Thymus (tissue), 11 donors: ENCODE measurements around the gene WNT3. TPM values are rescaled to one million over a fixed set of nuclear protein-coding genes. Genes with fewer than 3 reads are reported as not detected.

Source experiments
- DNase-seq, 9 donors: peaks; one replicate each; pipeline ENCODE4 v3.0.0-alpha.2; 2013; ENCODE audit warnings: low spot score in 9 of 9, low read depth in 6 of 9, missing footprints in 1 of 9
- H3K27ac ChIP-seq, 2 donors: one replicate each; pipeline ENCODE4 v1.5.1; 2013; ENCODE audit warnings: control low read depth in 1 of 2, low read depth in 1 of 2, low read length in 1 of 2, mild to moderate bottlenecking in 1 of 2, moderate library complexity in 1 of 2
- H3K27me3 ChIP-seq, 2 donors: one replicate each; pipeline ENCODE4 v1.5.1; 2013; ENCODE audit warnings: low read length in 1 of 2; ENCODE audit not compliant: control insufficient read depth in 2 of 2, insufficient read depth in 1 of 2
- H3K36me3 ChIP-seq, 2 donors: one replicate each; pipeline ENCODE4 v1.5.1; 2013; ENCODE audit warnings: low read length in 1 of 2, mild to moderate bottlenecking in 1 of 2, moderate library complexity in 1 of 2; ENCODE audit not compliant: control insufficient read depth in 2 of 2, insufficient read depth in 2 of 2
- H3K4me1 ChIP-seq, 2 donors: one replicate each; pipeline ENCODE4 v1.5.1; 2013; ENCODE audit warnings: low read length in 2 of 2; ENCODE audit not compliant: control insufficient read depth in 2 of 2, insufficient read depth in 2 of 2
- H3K4me3 ChIP-seq, 2 donors: one replicate each; pipeline ENCODE4 v1.5.1; 2013; ENCODE audit warnings: low read length in 2 of 2, control low read depth in 1 of 2, mild to moderate bottlenecking in 1 of 2
- H3K9me3 ChIP-seq, 2 donors: one replicate each; pipeline ENCODE4 v1.5.1; 2013; ENCODE audit warnings: low read length in 1 of 2, mild to moderate bottlenecking in 1 of 2; ENCODE audit not compliant: control insufficient read depth in 2 of 2, insufficient read depth in 1 of 2
- WGBS: extraction: QIAGEN DNeasy Blood & Tissue Kit; methylation state at CpG from one replicate; pipeline ENCODE4 v1.1.7; 2013; 5-methylcytosine and 5-hydroxymethylcytosine counted together
- polyA plus RNA-seq: library from polyadenylated mRNA; stranded (reverse); fragments of 200-250 nt; gene quantifications from one replicate; pipeline ENCODE4 v1.2.3, GENCODE V29; 2013
- total RNA-seq: library from RNA; stranded (reverse); fragments of 120-200 nt; gene quantifications from one replicate; pipeline ENCODE4 v1.2.4, GENCODE V29; 2013
- donor health status: healthy.

WNT3 gene
- total and polyA plus RNA-seq, 2 donors: 0.42 to 1.0 TPM

GRCh38 chr17:46854515-46854914 lies 36.0 kb upstream of the WNT3 start:
- no peak for DNase-seq
- WGBS: 100% methylated on average over 3 of the region's 3 CpGs
- peaks cover 43 to 60% of the 10 kb centered on the region in 2 donors for H3K27me3 ChIP-seq
- no peak overlapping the region for H3K4me3 ChIP-seq
- H3K9me3 ChIP-seq: no peaks in the 10 kb centered on the region
- peaks cover 0 to 6% of the 10 kb centered on the region in 2 donors for H3K4me1 ChIP-seq
- H3K36me3 ChIP-seq: no peaks in the 10 kb centered on the region
- H3K27ac ChIP-seq: no peak overlapping the region

- 96% methylated on average over 6 of the region's 6 CpGs for WGBS
- DNase-seq: no peak
- Histone ChIP-seq H3K9me3 (no peaks in the 10 kb centered on the region), H3K27me3 (peaks cover 47 to 65% of the 10 kb centered on the region in 2 donors), H3K4me1 (peaks cover 0 to 6% of the 10 kb centered on the region in 2 donors), H3K4me3 (no peak overlapping the region), H3K36me3 (no peaks in the 10 kb centered on the region), H3K27ac (no peak overlapping the region)
Measured at GRCh38 chr17:46853896-46854444, 35.5 kb upstream of the WNT3 start.

GRCh38 chr17:46851029-46851741 lies 32.7 kb upstream of the WNT3 start, which contains the start of gene WNT9B:
TSS of gene WNT9B (plus strand) at chr17:46851583. CDS start at chr17:46851639, 56 bp downstream.
- H3K9me3 ChIP-seq: no peaks in the 10 kb centered on the region
- H3K4me3 ChIP-seq: peak within 1 kb of the TSS in 1 of 2 donors; percentile 17
- H3K27ac ChIP-seq: peak within 1 kb of the TSS in 1 of 2 donors; percentile 13
- peak in 2 of 9 donors; percentile 22 to 39 for DNase-seq
- peaks cover 53 to 83% of the 10 kb centered on the region in 2 donors for H3K27me3 ChIP-seq
- H3K36me3 ChIP-seq: no peaks in the 10 kb centered on the region
- H3K4me1 ChIP-seq: peaks cover 0 to 6% of the 10 kb centered on the region in 2 donors
- 4% methylated on average over 75 of the region's 75 CpGs for WGBS

GRCh38 chr17:46850688-46851028 lies 32.2 kb upstream of the WNT3 start:
- peaks cover 0 to 6% of the 10 kb centered on the region in 2 donors for H3K4me1 ChIP-seq
- 62% methylated on average over 13 of the region's 13 CpGs for WGBS
- no peak overlapping the region for H3K27ac ChIP-seq
- no peak overlapping the region for H3K4me3 ChIP-seq
- no peaks in the 10 kb centered on the region for H3K36me3 ChIP-seq
- no peak for DNase-seq
- H3K27me3 ChIP-seq: peaks cover 53 to 80% of the 10 kb centered on the region in 2 donors
- H3K9me3 ChIP-seq: no peaks in the 10 kb centered on the region

GRCh38 chr17:46848534-46848933 lies 30.0 kb upstream of the WNT3 start:
- no peak overlapping the region for H3K4me3 ChIP-seq
- no peaks in the 10 kb centered on the region for H3K36me3 ChIP-seq
- peaks cover 0 to 6% of the 10 kb centered on the region in 2 donors for H3K4me1 ChIP-seq
- peaks cover 44 to 63% of the 10 kb centered on the region in 2 donors for H3K27me3 ChIP-seq
- DNase-seq: no peak
- no peaks in the 10 kb centered on the region for H3K9me3 ChIP-seq
- H3K27ac ChIP-seq: no peak overlapping the region
- WGBS: 94% methylated on average over 6 of the region's 6 CpGs

- no peak for DNase-seq
- Histone ChIP-seq H3K9me3 (no peaks in the 10 kb centered on the region), H3K27me3 (peaks cover 38 to 52% of the 10 kb centered on the region in 2 donors), H3K4me3 (no peak overlapping the region), H3K4me1 (peaks cover 0 to 6% of the 10 kb centered on the region in 2 donors), H3K27ac (no peak overlapping the region), H3K36me3 (no peaks in the 10 kb centered on the region)
- 78% methylated on average over 8 of the region's 8 CpGs for WGBS
Measured at GRCh38 chr17:46847204-46848191, 29.0 kb upstream of the WNT3 start.

GRCh38 chr17:46842835-46843234 lies 24.3 kb upstream of the WNT3 start:
- 99% methylated on average over 3 of the region's 3 CpGs for WGBS
- Histone ChIP-seq H3K4me1 (no peaks in the 10 kb centered on the region), H3K4me3 (no peak overlapping the region), H3K36me3 (no peaks in the 10 kb centered on the region), H3K27ac (no peak overlapping the region), H3K27me3 (peaks cover 5 to 25% of the 10 kb centered on the region in 2 donors), H3K9me3 (no peaks in the 10 kb centered on the region)
- DNase-seq: no peak

- peaks cover 5 to 19% of the 10 kb centered on the region in 2 donors for H3K27me3 ChIP-seq
- DNase-seq: no peak
- H3K4me1 ChIP-seq: no peaks in the 10 kb centered on the region
- no peak overlapping the region for H3K4me3 ChIP-seq
- H3K27ac ChIP-seq: no peak overlapping the region
- H3K9me3 ChIP-seq: no peaks in the 10 kb centered on the region
- WGBS: 19% methylated on average over 43 of the region's 43 CpGs
- H3K36me3 ChIP-seq: no peaks in the 10 kb centered on the region
Measured at GRCh38 chr17:46841561-46842379, 23.3 kb upstream of the WNT3 start.
